SH-SY5Y (cell line): ENCODE results near the gene SMTNL2.

Source experiments
- GATA2 ChIP-seq: IDR thresholded peaks from 2 replicates; pipeline ENCODE4 v1.6.1; 2011; ENCODE audit warnings: mild to moderate bottlenecking, low read depth, low read length
- GATA3 ChIP-seq: IDR thresholded peaks from 2 replicates; pipeline ENCODE4 v1.6.1; 2011; ENCODE audit warnings: low read depth, mild to moderate bottlenecking, low read length, moderate library complexity

SMTNL2 gene

GRCh38 chr17:4584101-4584916, at the start of gene SMTNL2:
SMTNL2 (plus strand) TSS chr17:4584529; CDS start chr17:4584606, 77 bp downstream.
- TF ChIP-seq GATA2 (no peak), GATA3 (no peak)

- no peak for TF ChIP-seq GATA3
- TF ChIP-seq GATA2: no peak
These were observed 49.2 kb upstream of the SMTNL2 start for GRCh38 chr17:4534928-4535666.

- no peak for TF ChIP-seq GATA2
These were observed 48.6 kb upstream of the SMTNL2 start for GRCh38 chr17:4535667-4536258.

- TF ChIP-seq GATA3: no peak
These were observed 48.0 kb upstream of the SMTNL2 start for GRCh38 chr17:4536259-4536741.

GRCh38 chr17:4536742-4537411, 47.5 kb upstream of the SMTNL2 start:
- no peak for TF ChIP-seq GATA2
- no peak for TF ChIP-seq GATA3

GRCh38 chr17:4537451-4538235, 46.7 kb upstream of the SMTNL2 start:
- TF ChIP-seq GATA2: no peak
- TF ChIP-seq GATA3: no peak

- no peak for TF ChIP-seq GATA3
- TF ChIP-seq GATA2: no peak
These were observed 45.9 kb upstream of the SMTNL2 start for GRCh38 chr17:4538236-4539002.

GRCh38 chr17:4539025-4539424, 45.3 kb upstream of the SMTNL2 start:
- no peak for TF ChIP-seq GATA2
- TF ChIP-seq GATA3: no peak

- no peak for TF ChIP-seq GATA3
- TF ChIP-seq GATA2: no peak
These were observed 44.6 kb upstream of the SMTNL2 start for GRCh38 chr17:4539576-4540223.

GRCh38 chr17:4540224-4540651, 44.1 kb upstream of the SMTNL2 start:
- no peak for TF ChIP-seq GATA3
- TF ChIP-seq GATA2: no peak

- TF ChIP-seq GATA2 (no peak), GATA3 (no peak)
These were observed 43.5 kb upstream of the SMTNL2 start for GRCh38 chr17:4540687-4541327.
